COLO829 (cell line): ENCODE data around the gene DLG2.
"Not testable (repeated sequence)": the region's sequence is repeated elsewhere in the genome, so short reads cannot be mapped to it uniquely, and the experiment has no call there.

Experiments used
- DNase-seq: peaks from one replicate; pipeline ENCODE4 v3.0.0; 2012; ENCODE audit warnings: low spot score

Gene DLG2

DNA sequence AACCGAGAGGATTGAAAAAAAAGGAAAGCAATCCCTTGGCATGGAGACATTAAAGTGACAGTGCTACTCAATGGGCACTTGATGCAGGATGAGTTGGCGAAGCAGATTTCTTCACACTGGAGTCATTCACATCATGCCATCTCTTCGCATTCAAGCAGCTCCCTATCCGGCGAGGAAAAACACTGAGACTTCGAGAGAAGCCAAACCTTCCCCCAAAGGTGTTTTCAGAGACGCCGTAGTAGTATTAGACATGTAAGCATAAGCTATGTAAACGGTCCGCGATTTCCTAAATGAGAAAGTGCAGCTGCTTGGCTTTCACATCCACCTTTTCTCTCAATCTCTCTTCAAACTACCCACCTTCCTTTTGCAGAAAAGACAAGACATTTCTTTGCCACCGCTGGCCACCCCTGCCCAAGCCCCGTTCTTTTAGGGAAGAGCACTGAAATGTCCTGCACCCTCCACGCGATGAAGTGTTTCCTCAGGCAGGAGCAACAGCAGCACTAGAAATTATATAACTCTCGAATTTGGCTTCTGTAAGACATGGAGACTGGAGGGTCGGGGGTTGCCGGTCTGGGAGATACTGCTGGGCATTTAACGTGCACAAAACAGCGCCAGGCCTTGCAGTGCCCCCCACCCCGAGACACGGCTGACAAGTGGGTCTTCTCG, at the start of gene DLG2:
Gene DLG2, minus strand, starts transcription at position 13 of the 666 bp plus-strand sequence.
- DNase-seq: no peak

- DNase-seq: no peak
These were observed 46.2 kb upstream of the DLG2 start for GRCh38 chr11:85673393-85673792.

GRCh38 chr11:85672105-85672902, 45.2 kb upstream of the DLG2 start:
- no peak for DNase-seq

DNA sequence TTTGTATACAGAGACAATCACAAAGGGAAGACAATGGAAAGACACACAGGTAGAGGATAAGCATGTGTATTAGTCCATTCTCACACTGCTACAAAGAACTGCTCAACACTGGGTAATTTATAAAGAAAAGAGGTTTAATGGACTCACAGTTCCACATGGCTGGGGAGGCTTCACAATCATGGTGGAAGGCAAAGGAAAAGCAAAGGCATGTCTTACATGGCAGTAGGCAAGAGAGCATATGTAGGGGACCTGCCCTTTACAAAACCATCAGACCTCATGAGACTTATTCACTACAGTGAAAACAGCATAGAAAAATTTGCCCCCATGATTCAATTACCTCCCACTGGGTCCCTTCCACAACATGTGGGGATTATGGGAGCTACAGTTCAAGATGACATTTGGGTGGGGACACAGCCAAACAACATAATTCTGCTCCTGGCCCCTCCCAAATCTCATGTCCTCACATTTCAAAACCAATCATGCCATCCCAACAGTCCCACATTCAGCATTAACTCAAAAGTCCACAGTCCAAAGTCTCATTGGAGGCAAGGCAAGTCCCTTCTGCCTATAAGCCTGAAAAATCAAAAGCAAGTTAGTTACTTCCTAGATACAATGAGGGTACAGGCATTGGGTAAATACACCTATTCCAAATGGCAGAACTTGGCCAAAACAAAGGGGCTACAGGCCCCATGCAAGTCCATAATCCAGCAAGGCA, 44.0 kb upstream of the DLG2 start:
- DNase-seq: not testable (repeated sequence)

GRCh38 chr11:85668157-85668556, 41.0 kb upstream of the DLG2 start:
- DNase-seq: no peak

DNA sequence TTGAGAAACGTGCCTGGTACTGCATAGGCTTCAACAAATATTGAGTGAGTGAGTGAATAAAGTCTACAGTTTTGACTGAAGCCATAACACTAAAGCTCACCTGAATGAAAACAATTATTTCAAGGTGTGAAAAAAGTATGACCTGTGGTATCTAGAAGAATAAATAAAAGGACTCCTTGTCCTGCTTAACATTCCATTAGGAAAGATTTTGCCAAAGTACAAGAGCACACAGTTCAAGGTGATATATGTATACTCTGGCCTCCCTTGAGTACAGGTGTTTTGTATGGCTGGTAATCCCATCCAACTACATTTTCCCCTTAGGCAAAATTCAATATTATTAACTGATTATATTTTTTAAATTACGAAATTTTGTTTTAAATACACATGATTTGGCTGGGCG, 39.5 kb upstream of the DLG2 start:
- DNase-seq: no peak

DNA sequence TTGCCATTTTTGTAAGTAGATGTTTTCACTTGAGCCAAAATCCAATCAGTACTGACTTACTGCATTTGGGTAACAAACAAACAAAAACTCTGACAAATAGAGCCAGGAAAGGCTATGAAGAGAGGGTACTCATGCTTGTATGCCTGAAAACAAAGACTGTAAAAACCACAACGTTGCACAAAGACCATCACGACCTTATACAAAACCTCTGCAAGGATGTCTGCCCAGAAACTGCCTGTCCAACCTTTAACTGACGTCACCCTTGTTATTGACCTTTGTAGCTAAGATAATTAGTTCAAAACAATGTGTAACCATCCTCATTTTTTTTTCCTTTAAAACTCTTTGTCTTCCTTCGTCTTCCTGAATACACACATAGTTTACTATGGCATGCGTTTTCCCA, 38.6 kb upstream of the DLG2 start:
- DNase-seq: no peak

GRCh38 chr11:85664615-85665481, 37.7 kb upstream of the DLG2 start, which contains the start of gene CREBZF:
Gene CREBZF (minus strand): TSS chr11:85665129. CDS start chr11:85664875, 254 bp downstream.
- DNase-seq: peak; percentile 96

- DNase-seq: peak; percentile 33
These were observed 36.8 kb upstream of the DLG2 start for GRCh38 chr11:85663753-85664614.

DNA sequence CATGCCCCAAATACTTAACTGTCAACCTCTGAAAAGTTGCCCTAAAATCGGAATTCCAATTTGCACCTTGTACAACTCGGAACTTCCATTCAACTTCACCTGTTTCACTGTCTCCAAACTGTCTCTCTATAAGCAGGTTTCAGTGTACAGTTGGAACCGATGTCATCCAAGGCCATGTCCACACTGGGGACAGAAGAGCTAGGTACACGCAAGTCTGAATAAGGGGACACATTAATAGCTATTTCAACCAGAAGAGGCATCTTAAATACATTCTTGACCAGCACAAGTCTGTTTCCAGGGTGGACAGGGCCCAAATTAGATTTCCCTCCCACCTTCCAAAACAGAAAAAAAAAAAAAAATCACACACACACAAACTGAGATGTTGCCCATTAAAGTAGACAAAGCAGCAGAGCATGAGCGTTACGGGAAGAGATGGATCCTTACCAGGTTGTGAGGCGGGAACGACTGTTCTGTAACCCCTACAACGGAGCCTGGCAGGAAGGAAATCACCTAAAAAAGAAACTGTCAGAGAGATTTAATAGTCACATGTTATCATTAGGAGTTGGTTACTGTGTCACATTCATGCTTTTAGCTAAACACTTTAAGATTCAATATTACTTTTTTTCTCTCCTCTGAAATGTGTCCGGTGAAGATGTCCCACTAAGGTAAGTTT, 36.1 kb upstream of the DLG2 start:
- DNase-seq: no peak

GRCh38 chr11:85661972-85662664, 35.0 kb upstream of the DLG2 start:
- DNase-seq: no peak

DNA sequence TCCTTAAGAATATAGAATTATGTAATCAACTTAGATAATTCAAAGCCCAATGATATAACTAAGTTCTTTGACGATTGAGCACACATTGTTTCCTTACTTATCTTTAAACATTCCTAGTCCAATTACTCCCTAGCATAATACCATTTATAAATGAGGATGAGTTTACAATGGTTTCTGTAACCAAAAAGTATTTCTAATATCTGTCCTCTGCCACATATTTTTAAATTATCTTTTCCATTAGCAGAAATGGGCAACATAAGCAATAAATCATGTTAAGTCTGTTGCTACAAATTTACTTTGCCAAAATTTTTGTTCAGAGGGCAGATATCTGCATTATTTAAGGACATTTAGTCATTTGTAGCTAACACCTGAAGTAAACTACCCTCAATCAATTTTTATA, 31.0 kb upstream of the DLG2 start:
- DNase-seq: no peak

DNA sequence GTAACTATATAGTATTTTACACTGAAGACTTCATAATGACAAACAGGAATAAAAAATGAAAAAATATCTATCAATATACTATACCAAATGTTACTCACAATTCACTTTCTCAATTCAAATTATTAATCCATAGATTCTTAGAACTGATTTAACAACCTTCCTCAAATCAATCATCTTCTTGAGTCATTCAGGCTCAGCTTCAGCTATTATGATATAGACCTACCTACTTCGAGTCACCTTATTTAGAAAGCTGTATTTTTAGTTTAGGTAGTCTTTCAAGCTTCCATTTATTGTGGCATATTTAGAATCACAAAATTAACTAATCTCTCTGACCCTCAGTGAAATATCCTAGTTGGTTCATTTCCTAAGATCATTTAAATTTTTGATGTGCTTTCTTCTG, 29.6 kb upstream of the DLG2 start:
- DNase-seq: no peak

- DNase-seq: not testable (repeated sequence)
These were observed 27.2 kb upstream of the DLG2 start for GRCh38 chr11:85654343-85654742.

DNA sequence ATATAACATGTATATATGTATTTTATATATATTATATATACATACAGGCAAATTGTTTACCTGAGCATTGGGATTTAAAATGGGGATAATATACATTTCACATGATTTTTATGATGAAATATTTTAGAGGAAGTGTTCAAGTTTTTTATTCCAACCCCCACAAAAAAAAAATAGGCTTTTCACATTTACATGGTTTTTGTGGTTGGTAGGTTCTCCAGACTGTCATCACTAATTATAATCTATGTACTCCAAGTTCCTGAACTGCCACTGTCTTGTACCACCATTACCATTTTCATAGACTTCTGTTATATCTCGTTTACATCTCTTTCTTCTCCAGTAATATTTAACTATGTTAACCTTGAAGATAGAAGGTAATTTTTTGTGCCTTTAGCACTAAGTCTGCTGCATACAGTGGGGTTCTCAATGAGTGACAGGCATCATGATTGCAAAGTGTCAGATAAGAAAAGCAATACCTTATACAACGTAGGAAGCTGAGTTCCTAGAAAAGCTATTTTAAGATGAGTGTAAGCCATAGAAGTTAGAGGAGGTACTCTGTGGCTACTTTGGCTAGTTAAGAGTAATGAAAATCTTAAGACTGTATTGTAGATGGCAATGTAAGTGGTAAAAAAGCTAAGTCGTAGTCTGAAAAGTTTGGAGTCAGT, 25.8 kb upstream of the DLG2 start:
- no peak for DNase-seq

GRCh38 chr11:85651118-85651517, 24.0 kb upstream of the DLG2 start:
- no peak for DNase-seq

DNA sequence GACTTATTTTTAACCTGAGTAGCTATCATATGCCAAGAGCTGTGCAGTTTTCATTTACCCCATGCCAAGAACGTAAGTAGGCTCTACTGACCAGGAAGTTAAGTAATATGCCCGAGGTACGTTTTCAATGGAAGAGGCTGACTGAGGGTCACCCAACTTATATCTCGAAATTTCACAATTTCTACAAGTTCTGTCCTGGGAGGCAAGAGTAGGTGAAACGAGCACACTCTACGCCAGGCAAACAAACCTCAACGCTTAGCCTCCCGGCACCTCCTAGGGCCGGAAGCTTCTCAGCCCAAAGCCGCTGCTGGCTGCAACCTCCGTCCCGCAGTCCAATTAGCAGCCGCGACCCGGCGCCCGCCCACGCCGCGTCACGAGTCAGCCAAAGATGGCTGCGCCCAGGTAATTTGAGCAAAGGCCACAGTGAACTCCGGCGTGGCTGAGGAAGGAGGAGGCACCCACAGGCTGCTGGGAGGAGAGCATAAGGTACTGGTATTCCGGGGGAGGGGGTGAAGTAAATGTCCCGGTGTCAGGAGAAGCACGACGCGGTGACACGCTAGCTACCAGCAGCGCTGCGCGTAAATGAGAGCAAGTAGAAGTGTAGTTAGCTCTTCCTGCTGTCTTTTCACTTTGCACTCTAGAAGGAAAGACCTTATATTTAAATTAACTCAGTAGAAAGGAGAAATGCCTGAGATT, 20.6 kb upstream of the DLG2 start, which contains the start of gene TMEM126A:
Gene TMEM126A, plus strand, starts transcription at position 364 of the 696 bp plus-strand sequence. CDS start 2,289 bp downstream, outside the sequence.
- DNase-seq: peak; percentile 61

DNA sequence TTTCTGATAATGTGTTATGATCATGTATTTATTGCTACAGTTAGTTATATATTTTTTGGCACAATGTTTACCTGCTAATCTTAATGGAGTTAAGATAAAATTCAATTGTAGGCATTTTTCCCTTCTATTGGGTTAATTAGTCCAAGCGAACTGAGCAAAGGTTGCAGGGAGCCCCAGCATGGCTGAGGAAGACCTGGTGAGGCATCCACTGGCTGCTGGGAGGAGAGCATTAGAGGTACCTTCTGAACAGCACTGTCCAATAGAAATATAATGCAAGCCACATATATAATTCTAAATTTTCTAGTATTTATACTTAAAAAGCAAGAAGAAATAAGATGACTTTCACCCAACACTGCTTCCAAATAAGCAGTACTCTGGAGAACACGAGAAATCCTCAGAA, 19.9 kb upstream of the DLG2 start:
- DNase-seq: no peak
